D721Med (cell line): ENCODE data around the gene PLN.

ENCODE experiments used
- DNase-seq: peaks from one replicate; pipeline ENCODE4 v3.0.0; 2011; ENCODE audit warnings: low spot score; ENCODE audit not compliant: insufficient read length
- FAIRE-seq: peaks from 2 replicates; lab custom pipeline; 2011; peaks lifted over from hg19 to GRCh38; lab: Jason Lieb, UNC
- TF ChIP-seq, protein P1 (sequence below): IDR thresholded peaks from 2 replicates; pipeline ENCODE4 v1.5.1; 2012; ENCODE audit warnings: mild to moderate bottlenecking, control low read depth; ENCODE audit not compliant: insufficient read depth; ENCODE audit errors: missing control alignments

The PLN gene

DNA sequence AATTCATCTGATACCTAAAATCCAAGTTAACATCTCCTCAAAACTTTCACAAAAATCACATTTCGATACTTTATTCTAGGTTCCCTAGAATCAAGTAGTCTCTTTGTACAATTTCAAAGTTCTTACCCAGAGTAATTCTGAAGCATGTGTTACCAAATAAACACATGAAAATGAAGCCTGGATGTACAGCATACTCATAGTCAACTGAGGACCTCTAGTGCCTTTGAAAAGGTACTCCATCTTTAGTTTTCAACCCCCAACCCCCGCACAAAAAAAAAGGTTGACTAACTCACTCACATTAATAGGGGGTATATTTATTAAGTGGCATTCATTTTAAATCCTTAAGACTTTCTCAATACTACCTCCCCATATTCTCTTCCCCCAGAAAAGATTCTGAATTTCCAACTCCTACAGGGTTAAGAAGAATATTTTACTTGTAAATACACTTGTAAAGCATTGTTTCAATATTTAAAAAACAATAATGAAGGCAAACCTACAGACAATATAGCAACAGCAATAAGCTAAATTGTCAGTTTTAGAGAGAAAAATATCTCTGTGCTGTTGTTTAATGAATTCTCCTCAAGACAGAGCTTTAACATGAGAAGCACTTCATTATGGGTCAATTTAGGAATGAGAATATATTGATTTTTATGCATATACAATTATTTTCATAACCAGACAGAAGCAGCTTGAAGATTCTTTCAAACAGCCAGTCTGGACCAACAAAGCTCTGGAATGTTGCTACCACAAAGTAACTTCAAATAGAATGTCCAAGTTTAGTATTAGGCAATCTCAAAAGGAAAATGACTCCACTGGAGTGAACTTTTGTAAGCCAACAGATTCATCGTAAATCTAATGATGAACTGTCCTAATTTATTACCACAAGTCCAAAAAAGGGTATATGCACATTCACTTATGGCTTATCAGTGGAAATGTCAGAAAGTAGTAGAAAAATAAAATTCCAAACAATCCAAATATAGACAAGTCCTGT lies 3.3 kb downstream of the PLN start:
- TF ChIP-seq, protein P1, sequence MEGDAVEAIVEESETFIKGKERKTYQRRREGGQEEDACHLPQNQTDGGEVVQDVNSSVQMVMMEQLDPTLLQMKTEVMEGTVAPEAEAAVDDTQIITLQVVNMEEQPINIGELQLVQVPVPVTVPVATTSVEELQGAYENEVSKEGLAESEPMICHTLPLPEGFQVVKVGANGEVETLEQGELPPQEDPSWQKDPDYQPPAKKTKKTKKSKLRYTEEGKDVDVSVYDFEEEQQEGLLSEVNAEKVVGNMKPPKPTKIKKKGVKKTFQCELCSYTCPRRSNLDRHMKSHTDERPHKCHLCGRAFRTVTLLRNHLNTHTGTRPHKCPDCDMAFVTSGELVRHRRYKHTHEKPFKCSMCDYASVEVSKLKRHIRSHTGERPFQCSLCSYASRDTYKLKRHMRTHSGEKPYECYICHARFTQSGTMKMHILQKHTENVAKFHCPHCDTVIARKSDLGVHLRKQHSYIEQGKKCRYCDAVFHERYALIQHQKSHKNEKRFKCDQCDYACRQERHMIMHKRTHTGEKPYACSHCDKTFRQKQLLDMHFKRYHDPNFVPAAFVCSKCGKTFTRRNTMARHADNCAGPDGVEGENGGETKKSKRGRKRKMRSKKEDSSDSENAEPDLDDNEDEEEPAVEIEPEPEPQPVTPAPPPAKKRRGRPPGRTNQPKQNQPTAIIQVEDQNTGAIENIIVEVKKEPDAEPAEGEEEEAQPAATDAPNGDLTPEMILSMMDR, result peak; percentile 58
- peak; percentile 81 for FAIRE-seq
- no peak for DNase-seq

- DNase-seq (no peak), FAIRE-seq (no peak)
- TF ChIP-seq, protein P1, result no peak
Observed at GRCh38 chr6:118553132-118553531, 5.0 kb downstream of the PLN start.

GRCh38 chr6:118554698-118555097 lies 6.6 kb downstream of the PLN start:
- DNase-seq (no peak), FAIRE-seq (no peak)
- TF ChIP-seq, protein P1, result no peak

- DNase-seq, result no peak
- no peak for FAIRE-seq
- TF ChIP-seq, protein P1, result no peak
Observed at GRCh38 chr6:118558464-118559217, 10.5 kb downstream of the PLN start.

GRCh38 chr6:118559659-118560058 lies 11.6 kb downstream of the PLN start:
- TF ChIP-seq, protein P1, result no peak
- DNase-seq (no peak), FAIRE-seq (no peak)

- FAIRE-seq (no peak), DNase-seq (no peak)
- TF ChIP-seq, protein P1, result no peak
Observed at GRCh38 chr6:118562248-118562647, 14.2 kb downstream of the PLN start.

DNA sequence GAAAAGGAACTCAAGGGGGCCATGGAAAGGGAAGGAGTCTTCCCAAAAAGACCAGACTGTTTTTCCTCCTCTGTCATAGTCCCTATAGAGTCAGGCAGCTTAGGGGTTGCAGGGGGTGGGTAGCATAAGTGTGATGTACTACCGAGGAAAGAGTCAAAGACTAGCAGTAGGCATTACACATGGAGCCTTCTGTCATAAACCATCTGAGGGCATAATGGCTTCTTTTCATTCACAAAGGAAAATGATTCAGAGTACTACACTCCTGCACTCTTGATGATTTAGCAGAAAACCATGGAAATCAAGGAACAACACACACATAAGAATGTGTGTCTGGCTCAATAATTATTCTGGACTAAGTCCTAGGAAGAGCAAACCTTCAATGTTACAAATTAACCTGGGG lies 14.9 kb downstream of the PLN start:
- FAIRE-seq (no peak), DNase-seq (no peak)
- TF ChIP-seq, protein P1, result no peak
